ENCODE results near the gene NPAS2.

The NPAS2 gene

GRCh38 chr2:100856732-100857131, 36.8 kb downstream of the NPAS2 start:
- DNase-seq = no peak

DNA sequence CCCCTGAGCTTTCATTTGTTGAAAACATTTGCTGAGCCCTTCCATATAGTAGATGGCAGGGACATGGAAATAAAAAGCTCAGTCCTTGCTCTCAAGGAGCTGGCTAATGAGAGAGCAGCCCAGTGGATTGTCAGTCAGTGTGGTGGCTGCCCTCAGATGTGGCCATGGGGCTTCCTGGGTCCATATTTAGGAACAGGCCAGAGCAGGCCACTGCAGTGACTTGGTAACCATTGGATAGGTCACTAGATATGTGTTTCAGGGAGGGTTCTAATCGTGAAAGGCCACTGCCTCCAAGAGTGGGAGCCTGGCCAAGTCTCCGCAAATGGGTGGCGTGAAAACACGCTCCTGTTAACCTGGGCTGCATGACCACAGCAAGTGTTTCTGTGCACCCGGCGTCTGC, 37.4 kb downstream of the NPAS2 start:
- DNase-seq = no peak

DNA sequence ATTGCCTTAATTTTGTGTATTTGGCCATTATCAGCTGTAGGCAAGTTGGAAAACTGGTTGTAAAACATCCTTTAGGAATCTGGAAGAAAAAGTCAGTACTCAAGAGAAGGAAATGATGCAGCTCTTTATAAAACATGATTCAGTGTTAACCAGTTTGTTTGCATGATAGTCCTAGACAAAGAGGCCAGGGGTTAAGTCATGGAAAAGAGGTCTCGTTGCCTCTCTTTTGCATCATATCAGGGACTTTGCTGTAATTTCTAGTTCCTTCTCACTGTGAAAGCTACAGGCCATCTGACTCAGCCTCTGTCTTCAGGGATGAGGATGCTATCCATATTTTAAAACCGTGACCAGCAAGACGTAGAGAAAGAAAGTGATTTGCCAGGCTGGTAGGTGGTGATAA, 38.0 kb downstream of the NPAS2 start:
- no peak for DNase-seq

DNA sequence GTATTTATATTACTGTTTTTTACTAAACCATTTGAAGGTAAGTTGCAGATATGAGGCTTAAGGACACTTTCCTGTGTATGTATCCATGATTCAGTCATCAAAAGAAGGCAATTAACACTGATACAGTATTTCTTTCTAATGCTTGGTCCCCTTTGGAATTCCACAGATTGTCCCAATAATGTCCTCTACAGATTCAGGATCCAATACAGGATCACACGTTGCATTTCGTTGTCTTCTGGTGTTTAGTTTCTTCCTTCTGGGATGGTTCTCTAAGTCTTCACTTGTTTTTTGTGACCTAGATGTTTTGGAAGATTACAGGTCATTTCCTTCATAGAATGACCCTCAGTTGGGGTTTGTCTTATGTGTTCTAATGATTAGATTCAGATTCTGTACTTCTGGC, 40.0 kb downstream of the NPAS2 start:
- no peak for DNase-seq

GRCh38 chr2:100861340-100861739, 41.4 kb downstream of the NPAS2 start:
- no peak for DNase-seq

GRCh38 chr2:100862081-100862480, 42.1 kb downstream of the NPAS2 start:
- DNase-seq = no peak

DNA sequence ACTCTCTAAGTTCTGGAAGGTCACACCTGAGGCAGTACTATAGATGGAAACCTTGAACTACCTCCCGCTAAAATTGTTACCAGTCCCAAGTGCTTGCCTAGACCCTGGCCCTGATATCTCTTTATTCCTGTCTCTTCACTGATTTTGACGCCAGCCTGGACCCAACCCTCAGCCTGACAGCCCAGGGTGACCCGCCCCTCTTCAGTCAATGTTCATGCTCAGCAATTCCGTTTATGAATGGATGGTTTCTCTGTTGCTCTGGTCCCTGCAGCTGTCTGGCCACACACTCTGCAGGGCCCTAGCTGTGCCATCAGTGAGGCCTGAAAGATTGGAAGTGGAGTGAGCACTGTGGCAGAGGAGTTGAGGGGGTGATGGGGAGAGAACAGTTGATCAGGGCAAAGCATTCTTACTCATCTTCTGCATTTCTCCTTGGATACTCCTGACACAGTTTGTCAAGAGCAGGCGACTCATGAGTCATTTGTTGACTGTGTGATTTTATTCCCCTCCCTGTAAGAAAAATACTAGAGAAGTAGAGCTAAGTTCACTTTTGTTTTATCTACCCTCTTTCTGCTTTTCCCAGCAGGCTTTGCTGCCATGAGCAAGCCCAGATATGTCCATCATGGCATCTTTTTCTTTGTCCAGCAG, 46.0 kb downstream of the NPAS2 start:
- no peak for DNase-seq

GRCh38 chr2:100868083-100868482, 48.1 kb downstream of the NPAS2 start:
- no peak for DNase-seq

- DNase-seq = no peak
Observed at GRCh38 chr2:100869120-100869519, 49.2 kb downstream of the NPAS2 start.

GRCh38 chr2:100870652-100871531, 51.0 kb downstream of the NPAS2 start:
- DNase-seq = no peak

GRCh38 chr2:100875516-100876230, 55.7 kb downstream of the NPAS2 start:
- DNase-seq = no peak

DNA sequence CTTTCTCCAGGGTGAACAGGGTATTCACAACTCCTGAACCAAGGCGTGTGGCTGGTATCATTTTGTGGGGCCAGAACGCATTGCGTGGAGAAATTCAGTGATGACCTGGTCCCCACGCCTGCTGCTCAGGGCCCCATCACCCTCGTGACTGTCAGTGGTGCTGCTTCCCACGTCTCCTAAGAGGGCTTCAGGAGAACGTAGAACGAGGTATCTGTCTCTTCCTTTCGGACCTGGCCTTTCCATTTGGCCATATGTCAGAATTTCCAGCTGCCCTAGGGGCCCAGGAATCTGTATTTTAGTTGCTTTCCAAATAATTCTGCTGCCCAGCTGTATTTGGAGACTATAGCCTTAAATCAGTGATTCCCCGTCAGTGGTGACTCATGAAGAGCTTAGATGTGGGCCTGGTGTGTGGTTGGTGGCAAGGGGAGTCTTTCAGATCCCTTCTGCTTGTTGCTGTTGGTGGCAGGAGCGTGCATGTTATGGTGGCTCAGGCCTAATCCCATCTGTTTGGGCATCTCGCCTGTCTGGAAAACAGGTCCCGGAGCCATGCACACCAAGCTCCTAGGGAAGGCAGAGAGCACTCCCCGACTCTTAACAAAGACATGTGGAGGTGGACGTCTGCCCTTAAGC, 56.4 kb downstream of the NPAS2 start:
- DNase-seq = no peak

DNA sequence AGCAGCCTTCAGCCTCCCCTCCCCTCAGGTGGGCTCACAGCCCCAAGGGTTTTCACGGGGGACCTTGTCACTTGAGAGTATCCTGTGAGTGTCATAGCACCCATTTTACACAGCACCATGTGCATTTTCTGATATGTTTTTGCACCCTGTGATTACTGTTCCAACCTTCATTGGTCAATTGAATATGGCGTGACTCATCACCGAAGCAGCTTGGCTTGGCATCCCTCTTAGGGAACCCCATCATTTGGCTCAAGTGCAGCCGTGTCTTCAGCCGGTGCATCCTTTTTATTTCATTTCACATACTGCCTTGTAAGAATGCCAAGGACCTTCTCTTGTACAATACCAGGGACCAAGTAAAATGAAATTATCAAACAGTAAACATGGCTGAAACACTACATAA, 57.6 kb downstream of the NPAS2 start:
- no peak for DNase-seq

DNA sequence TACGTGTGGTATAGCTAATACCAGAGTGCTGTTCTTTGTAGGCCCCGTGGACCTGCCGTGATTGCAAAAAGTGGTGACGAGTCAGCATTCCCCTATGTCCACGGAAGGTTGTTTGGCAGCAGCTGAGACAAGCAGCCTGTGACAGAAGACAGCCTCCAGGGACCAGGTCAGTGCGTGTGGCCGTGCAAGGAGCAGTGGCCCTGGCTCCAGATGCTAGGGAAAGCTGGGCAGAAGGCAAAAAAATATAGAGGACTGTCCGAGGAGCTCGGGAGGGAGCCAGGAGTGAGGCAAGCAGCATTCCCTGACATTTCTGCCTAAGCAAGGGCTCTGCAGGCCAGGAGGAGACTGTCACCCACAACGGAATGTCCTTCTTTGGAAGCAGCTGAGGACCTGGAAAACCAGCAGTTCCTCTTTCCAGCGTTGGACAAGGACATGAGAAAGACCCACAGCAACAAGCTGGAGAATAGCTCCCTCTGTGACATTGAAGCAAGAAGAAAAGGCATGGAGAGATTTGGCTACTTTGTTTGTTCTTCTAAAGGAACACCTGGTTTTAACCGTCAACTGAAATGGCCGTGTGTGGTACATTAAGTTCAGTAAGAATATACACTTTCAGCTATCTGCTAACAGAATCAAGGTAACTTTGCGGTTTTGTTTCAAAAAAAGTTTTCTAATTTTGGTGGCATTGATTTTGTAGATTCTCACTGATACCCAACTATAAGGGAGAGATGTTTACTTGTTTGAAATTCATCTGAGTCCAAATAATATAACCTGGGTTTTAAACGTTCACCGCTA, 58.3 kb downstream of the NPAS2 start:
- no peak for DNase-seq

GRCh38 chr2:100879296-100879695, 59.4 kb downstream of the NPAS2 start:
- no peak for DNase-seq

DNA sequence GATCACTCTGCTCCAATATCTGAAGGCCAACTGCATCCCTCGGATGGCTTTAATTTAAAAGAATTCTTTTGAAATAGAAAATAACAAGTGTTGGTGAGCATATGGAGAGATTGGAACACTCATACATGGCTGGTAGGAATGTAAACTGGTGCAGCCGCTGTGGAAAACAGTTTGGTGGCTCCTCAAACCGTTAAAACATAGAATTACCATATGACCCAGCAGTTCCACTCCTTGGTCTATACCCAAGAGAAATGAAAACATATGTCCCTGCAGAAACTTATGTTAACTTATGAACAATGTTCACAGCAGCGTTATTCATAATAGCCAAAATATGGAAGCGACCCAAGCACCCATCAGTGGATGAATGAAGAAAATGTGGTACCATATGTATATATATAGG, 60.1 kb downstream of the NPAS2 start:
- DNase-seq = no peak

- no peak for DNase-seq
Observed at GRCh38 chr2:100880730-100881129, 60.8 kb downstream of the NPAS2 start.

- no peak for DNase-seq
Observed at GRCh38 chr2:100882645-100883613, 63.0 kb downstream of the NPAS2 start.

DNA sequence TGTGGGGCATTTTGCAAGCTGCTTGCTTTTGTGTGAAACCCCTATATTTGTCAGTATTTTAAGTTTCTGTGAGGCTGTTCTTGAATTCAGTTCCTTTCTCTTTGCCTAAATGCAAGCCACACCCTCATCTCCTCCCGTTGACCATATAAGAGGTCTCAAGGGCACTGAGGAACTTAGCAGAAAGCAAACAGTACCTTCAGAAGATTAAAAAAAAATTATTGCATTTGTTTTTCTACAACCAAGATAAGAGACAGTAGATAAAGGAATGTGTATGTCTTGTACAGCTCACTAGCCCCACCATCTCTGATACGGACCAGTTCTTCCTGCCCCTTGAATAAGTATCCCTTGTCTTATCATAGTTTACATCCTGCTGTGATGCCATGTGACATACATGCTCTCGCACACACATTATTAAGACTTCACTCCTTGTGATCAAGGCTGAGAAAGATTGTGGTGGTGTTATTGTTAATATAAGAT, 64.2 kb downstream of the NPAS2 start:
- no peak for DNase-seq

- no peak for DNase-seq
Observed at GRCh38 chr2:100886085-100886484, 66.1 kb downstream of the NPAS2 start.

DNA sequence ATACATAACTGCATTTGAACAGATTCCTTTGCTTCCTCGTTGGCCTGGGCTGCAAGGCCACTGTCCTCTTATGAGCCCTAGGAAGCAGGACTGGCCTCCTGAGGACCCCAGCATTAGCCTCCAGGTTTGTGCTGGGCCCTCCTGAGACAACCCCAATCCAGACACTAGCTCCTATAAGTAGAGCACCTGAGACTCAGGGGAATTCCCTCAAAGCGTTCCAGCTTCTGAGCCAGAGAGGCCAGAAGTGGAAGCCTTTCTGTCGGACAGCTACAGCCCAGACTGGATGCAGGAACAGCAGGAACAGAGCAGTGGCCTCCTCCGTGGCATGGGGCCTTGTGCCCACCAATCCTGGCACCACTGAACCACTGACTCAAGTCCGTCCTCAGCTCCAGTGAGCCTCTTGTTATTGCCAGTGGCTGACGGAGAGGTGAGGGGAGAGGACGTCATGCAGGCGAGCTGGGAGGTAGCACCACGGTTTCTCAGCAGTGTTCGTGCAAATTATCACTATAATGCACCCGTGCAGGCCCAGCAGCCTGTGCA, 67.2 kb downstream of the NPAS2 start:
- no peak for DNase-seq
